Measurements from ENCODE around the gene FRMD4A.

DNA sequence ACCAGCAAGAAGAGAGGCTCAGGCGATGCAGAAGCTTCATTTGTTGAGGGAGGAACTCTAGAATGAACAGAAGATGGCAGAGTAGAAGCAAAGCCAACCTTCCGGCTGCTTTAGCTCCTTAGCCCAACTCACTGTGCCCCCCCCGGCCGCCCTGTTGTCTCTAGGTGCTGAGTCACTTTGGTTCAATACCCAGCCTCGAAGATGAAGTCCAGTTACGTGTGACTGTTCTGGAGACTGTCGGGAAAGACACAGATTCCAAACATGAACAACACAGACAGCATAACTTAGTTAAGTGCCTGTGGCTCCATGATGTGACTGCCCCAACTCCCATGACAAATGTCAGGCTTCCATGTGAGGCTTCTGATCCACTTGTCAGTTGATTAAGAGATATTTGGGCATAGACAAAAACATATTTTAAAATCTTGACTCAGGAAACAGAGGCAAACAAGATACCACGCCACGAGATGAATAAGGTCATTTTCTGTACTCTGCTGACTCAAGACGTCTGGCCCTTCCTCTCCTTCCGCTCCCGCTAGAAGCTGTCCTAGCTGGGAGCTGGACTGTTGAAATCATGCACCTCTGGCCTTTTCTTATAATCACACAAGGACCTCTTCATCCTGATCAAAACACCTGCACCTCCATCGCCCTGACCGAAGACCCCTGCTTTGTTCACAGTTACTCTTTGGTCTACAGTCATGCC is 199.3 kb downstream of the FRMD4A start:
- TF ChIP-seq, protein P1, sequence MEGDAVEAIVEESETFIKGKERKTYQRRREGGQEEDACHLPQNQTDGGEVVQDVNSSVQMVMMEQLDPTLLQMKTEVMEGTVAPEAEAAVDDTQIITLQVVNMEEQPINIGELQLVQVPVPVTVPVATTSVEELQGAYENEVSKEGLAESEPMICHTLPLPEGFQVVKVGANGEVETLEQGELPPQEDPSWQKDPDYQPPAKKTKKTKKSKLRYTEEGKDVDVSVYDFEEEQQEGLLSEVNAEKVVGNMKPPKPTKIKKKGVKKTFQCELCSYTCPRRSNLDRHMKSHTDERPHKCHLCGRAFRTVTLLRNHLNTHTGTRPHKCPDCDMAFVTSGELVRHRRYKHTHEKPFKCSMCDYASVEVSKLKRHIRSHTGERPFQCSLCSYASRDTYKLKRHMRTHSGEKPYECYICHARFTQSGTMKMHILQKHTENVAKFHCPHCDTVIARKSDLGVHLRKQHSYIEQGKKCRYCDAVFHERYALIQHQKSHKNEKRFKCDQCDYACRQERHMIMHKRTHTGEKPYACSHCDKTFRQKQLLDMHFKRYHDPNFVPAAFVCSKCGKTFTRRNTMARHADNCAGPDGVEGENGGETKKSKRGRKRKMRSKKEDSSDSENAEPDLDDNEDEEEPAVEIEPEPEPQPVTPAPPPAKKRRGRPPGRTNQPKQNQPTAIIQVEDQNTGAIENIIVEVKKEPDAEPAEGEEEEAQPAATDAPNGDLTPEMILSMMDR (IDR thresholded peaks at IDR 0.05; ENCODE audit: poor library complexity), result no peak
- TF ChIP-seq EZH2phosphoT487 (IDR thresholded peaks at IDR 0.05; ENCODE audit: low read depth, severe bottlenecking, unreplicated experiment), result no peak

Measured in hepatocyte (in vitro differentiated cells).